Anterior cingulate cortex (tissue), 58 donors: ENCODE results near the gene LTBP1.

Experiments
- DNase-seq, 58 donors: peaks; one replicate each; lab custom pipeline; 2025; lab: John Stamatoyannopoulos, UW

Gene LTBP1

GRCh38 chr2:33317369-33318007 lies 370.7 kb downstream of the LTBP1 start:
- DNase-seq = no peak

GRCh38 chr2:33318456-33318855 lies 371.7 kb downstream of the LTBP1 start:
- DNase-seq = no peak

GRCh38 chr2:33320573-33320972 lies 373.8 kb downstream of the LTBP1 start:
- no peak for DNase-seq

DNA sequence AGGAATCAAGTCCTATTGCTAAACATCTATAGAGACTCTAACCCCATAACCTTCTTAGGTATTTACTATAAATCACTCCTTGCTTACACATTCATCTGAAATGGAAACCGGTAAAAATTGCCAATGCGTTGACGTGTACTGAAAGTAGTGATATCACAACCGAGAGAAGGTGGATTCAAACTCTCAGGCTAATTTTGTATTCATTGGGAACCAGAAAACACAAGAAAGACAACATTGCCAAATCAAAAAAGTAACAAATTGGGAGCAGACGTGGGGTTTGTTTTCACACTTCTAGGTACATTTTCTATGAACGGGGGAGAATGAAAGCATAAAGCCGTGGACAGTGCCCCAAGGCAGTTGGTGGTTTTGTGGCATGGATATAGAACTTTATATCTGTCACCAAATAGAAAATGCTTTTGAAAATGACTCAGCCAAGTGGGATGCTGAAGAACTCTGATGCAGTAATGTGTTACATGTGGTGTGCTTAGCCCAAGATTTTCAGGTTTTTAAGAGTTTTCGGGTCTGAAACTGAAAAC lies 374.6 kb downstream of the LTBP1 start:
- DNase-seq = peak in 1 of 58 donors; percentile 1

- DNase-seq = no peak
Measured at GRCh38 chr2:33321876-33322483, 375.2 kb downstream of the LTBP1 start.

DNA sequence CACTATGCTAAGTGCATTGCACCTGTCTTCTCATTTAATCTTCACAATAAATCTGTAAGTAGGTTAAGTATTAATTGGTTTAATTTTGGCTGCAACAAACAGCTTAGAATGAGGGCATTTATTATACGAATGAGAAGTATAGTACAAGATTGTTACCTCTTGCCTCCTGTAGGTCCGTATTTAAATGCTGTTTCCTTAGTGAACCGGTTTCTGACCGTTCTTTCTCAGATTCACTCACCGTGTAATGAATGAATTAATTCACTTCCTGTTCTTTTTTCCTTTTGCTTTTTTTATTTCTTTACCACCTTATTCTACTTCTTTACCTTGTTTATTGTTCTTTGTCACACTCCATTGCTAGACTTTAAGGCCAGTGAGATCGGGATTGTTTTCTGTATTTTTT lies 375.9 kb downstream of the LTBP1 start:
- DNase-seq = no peak

DNA sequence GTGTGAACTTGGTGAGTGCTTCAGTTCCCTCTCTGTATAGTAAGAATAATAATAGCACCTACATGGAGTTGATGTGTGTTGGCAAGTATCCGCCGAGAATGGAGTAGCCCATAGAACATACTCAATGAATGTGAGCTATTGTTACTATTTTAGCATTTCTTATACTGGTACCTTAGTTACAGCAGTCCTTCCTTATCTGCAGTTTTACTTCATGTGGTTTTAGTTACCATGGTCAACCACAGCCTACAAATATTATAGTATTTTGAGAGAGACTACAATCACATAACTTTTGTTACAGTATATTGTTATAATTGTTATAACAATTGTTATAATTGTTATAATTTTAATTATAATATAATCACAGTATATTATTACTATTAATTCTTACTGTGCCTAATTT lies 377.2 kb downstream of the LTBP1 start:
- DNase-seq = no peak

DNA sequence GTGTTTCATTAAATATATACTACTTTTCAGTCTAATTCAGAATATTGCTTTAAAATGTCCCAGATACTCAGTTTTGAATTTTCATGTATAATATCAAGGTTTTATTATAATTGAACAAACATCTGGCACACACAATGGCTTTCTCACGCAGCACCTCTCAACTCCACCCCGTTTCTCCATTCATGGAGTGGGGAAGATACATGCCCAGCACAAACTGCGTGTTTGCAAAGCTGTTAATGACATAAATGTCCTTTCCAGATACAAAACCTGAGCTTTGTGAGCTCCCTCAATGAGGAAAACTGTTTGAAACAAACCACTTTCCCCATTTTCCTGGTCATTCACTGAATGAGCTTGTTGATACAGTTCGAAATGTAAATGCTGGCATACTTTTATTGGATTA lies 379.3 kb downstream of the LTBP1 start:
- no peak for DNase-seq

DNA sequence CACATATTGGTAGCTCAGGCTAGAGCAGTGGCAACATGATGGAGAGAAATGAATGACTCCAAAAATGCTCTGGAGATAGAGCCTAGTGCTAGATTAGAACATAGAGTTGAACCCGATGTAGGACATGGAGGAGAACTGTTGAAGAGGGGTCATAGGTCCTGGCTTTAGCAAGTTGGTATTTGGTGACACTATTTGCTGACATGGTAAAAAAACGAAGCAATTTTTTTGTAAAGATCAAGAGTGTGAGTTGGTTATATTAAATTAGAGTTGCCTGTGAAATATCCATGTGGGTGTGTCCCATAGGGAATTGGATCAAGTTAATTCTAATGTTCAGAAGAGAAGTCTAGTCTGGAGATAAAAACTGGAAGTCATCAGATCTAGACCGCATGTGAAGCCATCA lies 386.7 kb downstream of the LTBP1 start:
- no peak for DNase-seq

DNA sequence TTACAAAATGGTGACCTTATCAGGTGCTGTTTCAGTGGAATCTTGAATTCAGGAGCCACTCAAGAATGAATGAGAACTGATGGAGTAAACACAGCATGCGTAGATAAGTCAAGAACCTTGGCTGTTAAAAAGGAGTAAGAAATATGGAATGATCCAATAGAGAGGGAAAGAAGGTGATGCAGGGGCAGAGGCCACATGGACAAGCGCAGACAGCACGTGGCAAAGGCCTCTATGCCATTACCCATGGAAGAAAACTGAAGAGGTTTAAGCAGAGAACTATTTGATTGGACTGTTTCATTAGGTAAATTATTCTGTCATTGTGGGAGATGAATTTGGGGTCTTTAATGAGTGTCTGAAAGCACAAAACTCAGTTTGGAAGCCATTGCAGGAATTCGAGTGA lies 387.3 kb downstream of the LTBP1 start:
- no peak for DNase-seq

- peak in 10 of 58 donors; percentile 7 to 39 (median 14) for DNase-seq
Measured at GRCh38 chr2:33335516-33335915, 388.8 kb downstream of the LTBP1 start.

GRCh38 chr2:33336036-33336625 lies 389.4 kb downstream of the LTBP1 start:
- no peak for DNase-seq

- DNase-seq = no peak
Measured at GRCh38 chr2:33337385-33337960, 390.7 kb downstream of the LTBP1 start.

GRCh38 chr2:33337981-33338380 lies 391.2 kb downstream of the LTBP1 start:
- no peak for DNase-seq

DNA sequence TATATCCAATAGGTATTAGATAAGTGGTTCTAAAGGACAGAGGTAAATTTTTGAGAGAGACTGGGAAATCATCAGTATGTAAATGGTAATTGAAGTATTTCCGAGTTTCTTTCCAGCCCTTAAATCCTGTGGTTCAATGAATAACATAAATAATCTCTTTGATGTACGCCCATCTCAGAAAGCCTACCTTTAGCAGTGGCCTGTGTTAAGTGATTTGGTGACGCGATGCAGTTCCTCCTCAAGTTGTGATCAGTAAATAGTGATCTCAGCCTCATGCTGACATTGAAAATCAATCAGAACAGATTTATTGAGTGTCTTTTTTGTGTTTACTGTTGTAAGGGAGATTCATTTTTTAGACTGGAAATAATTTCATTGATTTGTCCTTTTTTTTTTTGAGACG lies 392.5 kb downstream of the LTBP1 start:
- no peak for DNase-seq

DNA sequence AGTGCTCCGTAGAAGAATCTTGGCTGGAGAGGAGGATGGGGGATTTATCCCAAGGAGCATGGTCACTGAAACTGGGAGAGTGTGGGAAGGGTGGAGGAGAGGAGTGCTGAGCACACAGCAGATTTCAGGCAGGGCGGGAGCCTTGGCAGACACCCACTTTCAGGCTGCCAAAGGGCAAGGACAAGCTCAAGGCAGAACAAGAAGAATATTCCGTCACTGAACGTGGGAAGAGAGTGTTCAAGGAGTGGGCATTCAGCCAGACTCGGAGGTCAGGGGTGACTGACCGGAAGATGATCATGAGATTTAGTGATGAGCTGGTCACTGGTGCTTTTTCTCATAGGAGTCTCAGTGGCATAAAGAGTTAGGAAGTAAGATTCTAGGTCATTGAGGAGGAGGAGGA lies 393.5 kb downstream of the LTBP1 start:
- peak in 24 of 58 donors; percentile 4 to 46 (median 14) for DNase-seq

GRCh38 chr2:33342171-33342570 lies 395.4 kb downstream of the LTBP1 start:
- no peak for DNase-seq

DNA sequence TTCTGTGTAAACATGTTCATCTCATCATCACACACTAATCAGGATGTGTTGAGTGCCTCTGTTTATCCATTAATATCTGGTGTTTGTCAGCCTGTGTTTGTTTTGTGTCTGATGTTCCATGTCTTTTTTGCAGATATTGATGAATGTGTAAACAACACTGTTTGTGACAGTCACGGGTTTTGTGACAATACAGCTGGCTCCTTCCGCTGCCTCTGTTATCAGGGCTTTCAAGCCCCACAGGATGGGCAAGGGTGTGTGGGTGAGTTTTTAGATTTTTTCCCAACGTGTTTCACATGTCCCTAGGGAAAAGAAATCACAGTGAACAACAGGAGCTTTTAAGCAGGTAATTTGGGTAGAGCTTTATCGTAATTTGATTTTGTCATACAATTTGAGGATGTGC lies 396.0 kb downstream of the LTBP1 start:
- DNase-seq = no peak

DNA sequence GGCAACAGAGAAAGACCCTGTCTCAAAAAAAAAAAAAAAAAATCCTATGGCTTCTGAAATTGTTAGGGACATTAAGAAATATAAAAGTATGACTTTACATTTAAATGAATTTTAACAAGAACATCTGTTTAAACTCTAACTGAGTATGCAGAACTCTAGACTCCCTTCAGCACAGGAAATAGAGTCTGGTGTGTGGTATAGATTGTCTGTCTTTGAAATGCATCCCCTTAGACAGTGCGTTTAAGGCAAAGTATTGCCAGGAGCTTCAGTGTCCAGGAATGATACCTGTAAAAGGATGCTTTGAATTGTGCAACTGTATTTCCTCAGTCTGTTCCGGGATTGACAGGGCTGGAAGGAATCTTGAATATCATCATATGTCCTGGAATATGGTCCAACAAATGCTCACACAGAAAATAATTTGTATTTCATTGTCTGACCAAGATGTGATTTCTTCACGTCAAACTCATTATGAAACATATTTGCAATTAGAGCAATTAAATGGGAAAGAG lies 396.7 kb downstream of the LTBP1 start:
- no peak for DNase-seq

- no peak for DNase-seq
Measured at GRCh38 chr2:33344230-33344629, 397.5 kb downstream of the LTBP1 start.

DNA sequence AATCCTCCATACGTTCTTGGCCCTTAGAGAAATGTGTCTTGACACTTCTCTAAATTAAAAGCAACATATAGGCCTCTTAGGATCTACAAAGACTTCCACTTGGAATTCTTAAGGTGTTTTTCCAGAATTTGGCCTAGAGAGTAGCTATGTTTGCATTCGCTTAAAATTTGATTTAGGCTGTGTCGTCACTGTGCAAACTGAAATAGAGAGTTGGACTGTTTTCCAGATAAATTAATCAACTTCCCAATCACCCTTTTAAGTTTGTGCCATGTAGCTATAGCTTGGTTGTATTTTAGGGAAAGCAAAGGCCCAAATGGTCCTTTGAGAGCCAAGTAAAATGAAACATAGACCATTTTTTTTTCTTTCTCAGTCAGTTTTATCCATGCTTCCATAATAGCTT lies 401.1 kb downstream of the LTBP1 start:
- no peak for DNase-seq
